ENCODE results near the gene MRPL58.
"Not testable (repeated sequence)": the region's sequence is repeated elsewhere in the genome, so short reads cannot be mapped to it uniquely, and the experiment has no call there.

Gene MRPL58

DNA sequence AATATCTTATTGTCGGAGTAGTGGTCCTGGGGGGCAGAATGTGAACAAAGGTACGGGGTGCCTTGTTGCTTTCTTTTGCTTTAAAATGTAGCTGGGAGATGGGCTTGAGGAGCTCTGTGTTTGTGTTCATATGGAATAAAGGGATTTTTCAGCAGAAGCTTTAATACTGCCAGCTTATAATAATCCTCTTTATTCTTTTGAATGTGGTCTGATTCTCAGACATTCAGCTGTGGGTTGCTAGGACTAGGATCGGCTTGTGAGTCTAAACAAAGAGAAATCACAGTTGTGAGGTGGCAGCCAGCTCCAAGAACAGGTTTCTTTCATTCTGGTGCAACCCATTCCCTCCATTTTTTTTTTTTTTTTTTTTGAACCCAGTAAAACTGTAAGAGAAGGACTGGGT is 7.2 kb downstream of the MRPL58 start:
- DNase-seq: no peak

- no peak for DNase-seq
Measured at GRCh38 chr17:75020331-75021110, 8.1 kb downstream of the MRPL58 start.

DNA sequence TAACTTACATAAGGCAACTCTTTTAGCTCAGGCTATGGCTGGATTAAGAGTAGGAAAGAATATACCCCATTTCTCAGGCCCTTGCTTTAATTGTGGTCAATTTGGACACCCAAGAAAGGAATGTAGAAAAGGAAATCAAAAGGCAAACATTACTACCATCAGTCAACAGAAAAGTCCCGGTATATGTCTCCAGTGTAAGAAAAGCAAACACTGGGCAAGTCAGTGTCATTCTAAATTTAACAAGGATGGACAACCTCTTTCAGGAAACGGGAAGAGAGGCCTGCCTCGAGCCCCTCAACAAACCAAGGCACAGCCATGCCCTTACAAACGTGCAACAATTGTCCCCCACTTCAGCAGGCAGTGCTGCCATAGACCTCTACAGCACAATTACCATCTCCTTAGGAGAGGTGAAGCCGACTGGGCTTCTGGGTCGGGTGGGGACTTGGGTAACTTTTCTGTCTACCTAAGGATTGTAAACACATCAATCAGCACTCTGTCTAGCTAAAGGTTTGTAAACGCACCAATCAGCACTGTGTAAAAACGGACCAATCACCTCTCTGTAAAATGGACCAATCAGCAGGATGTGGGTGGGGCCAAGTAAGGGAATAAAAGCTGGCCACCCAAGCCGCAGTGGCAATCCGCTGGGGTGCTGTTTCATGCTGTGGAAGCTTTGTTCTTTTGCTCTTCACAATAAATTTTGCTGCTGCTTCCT is 12.4 kb downstream of the MRPL58 start:
- DNase-seq: no peak

- DNase-seq: not testable (repeated sequence)
Measured at GRCh38 chr17:75025398-75025734, 12.9 kb downstream of the MRPL58 start.

- DNase-seq: peak; percentile 47 to 58
Measured at GRCh38 chr17:75026650-75027049, 14.2 kb downstream of the MRPL58 start.

DNA sequence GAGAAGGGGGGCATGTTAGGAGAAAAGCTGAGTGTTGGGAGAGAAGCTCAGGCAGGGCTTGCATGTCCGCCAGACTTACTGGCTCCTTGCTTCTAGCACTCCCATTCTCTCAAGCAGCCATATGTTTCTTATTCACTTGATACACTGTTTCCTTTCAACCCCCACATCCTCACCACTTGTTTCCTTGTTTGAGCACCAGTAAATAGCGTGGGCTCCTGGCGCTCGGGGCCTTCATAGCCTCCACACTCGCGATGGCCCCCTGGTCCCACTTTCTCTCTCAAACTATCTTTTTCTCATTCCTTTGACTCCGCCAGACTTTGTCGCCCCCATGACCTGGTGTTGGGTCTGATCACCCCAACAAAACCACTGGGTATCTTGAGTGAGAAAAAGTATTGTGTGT is 17.7 kb downstream of the MRPL58 start:
- no peak for DNase-seq

- DNase-seq: peak; percentile 78 to 86
Measured at GRCh38 chr17:75031972-75032719, 19.7 kb downstream of the MRPL58 start.

DNA sequence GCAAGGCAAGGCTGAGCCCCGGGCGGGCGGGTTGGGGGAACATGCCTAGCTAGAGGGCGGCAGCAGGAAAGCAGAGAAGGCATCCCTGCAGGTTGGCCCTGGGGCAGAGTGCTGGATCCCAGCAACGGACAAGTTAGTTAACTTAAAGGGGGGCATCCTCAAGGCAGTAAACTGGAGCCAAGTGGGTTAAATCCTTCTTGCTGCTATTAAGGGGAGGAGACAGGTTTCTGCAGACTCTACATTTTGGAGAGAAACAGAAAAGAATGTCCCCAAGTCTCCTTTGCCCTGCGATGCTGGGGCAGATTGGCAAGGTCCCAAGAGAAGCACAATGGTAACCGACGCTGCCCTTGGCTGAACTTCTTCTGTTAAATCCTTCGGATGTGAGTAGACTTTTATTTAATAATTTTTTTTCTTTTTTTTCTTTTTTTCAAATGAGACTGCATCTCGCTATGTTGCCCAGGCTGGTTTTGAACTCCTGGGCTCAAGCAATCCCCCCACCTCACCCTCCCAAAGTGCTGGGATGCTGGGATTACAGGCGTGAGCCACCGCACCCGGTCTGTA is 20.3 kb downstream of the MRPL58 start:
- no peak for DNase-seq

DNA sequence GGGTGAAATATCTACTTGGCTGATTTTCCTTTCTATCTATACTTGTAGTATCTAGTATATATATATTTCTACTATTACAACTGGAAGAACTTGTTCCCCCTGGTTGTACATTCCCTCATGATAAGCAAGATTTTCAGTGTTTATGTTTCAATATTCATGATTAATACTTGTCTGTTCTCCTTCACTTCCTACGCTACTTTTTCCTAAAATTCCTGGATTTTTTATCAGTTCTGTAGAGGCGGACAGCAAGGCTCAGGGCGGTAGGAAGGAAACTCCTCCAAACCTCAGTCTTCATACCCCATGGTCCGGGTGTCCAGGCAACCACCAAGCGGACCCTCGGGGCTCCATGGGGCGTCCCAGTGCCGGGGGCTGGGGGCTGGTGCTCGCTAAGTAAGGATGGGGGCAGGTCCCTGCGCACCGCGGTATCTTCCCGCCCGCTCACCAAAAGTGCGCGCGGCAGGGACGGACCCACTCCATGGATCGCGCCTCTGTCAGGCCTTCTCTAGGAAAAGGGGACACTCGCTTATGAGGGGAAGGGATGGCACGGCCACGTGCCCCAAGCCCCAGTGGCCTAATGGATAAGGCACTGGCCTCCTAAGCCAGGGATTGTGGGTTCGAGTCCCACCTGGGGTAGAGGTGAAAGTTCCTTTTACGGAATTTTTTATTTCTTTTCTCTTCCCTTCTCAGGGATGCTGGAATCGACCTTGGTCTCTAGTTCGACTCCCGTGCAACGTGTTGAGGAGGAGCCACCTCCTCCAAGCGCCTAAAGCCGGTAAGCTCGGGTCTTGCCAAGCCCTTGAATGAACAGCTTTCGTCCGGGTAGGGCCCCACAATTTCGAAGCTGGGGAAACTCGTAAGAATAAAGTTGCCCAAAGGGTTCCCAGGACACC is 21.1 kb downstream of the MRPL58 start:
- DNase-seq: peak; percentile 92 to 93

DNA sequence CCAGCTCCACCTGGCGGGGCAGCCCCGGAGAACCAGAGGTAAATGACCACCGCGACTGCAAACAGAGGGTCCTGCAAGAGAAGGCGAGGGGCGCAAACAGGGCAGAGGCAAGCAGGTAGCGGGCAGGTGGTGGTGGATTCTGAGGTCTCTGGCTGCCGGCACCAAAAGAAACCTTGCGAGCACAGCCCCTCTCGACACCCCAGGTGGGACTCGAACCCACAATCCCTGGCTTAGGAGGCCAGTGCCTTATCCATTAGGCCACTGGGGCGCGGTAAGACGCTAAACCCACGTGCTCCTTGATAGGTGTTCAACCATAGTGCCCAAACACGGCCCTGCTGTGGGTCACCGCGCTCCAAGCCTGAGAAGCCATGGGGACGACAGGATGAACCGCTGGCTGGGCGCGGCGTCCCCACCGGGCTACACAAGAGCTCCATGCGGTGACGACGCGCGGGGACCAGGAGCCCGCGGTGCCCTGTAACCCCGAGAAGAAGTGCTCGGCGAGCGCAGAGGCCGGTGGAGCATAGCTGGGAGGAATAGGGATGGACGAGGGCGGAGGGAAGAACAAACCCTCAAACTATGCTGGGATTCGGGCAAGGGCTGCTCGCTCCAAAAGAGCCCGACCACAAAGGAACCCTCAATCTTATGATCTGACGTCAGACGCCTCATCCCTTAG is 21.9 kb downstream of the MRPL58 start:
- DNase-seq: peak; percentile 86 to 92

- DNase-seq: peak; percentile 31 to 69
Measured at GRCh38 chr17:75036643-75037268, 24.3 kb downstream of the MRPL58 start.

- peak in 1 of 2 donors; percentile 56 for DNase-seq
Measured at GRCh38 chr17:75039238-75039637, 26.8 kb downstream of the MRPL58 start.

- DNase-seq: no peak
Measured at GRCh38 chr17:75041656-75042280, 29.3 kb downstream of the MRPL58 start.

GRCh38 chr17:75043789-75044188 is 31.3 kb downstream of the MRPL58 start:
- DNase-seq: not testable (repeated sequence)

- no peak for DNase-seq
Measured at GRCh38 chr17:75044716-75045115, 32.2 kb downstream of the MRPL58 start.

DNA sequence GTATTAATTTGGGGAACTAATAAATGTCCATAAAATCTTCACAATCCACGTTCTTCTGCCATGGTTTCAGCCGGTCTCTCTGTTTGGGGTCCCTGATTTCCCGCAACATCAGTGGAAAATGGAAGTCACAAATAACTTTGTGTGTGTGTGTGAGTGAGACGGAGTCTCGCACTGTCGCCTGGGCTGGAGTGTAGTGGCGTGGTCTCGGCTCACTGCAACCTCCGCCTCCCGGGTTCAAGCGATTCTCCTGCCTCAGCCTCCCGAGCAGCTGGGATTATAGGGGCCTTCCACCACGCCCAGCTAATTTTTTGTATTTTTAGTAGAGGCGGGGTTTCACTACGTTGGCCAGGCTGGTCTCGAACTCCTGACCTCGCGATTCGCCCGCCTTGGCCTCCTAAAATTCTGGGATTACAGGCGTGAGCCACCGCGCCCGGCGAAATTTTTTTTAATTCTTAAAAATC is 33.5 kb downstream of the MRPL58 start:
- DNase-seq: not testable (repeated sequence)

GRCh38 chr17:75046407-75047289 is 34.2 kb downstream of the MRPL58 start, which contains the start of the genes ATP5PD and KCTD2:
ATP5PD (minus strand) TSS chr17:75046969; CDS start chr17:75042650, 4,319 bp downstream.
KCTD2 (plus strand) TSS chr17:75047225; CDS start chr17:75047251, 26 bp downstream.
- DNase-seq: peak; percentile 98

- peak in 1 of 2 donors; percentile 14 for DNase-seq
Measured at GRCh38 chr17:75047398-75048098, 35.1 kb downstream of the MRPL58 start.
